ENCODE results near the gene POU6F2.

DNA sequence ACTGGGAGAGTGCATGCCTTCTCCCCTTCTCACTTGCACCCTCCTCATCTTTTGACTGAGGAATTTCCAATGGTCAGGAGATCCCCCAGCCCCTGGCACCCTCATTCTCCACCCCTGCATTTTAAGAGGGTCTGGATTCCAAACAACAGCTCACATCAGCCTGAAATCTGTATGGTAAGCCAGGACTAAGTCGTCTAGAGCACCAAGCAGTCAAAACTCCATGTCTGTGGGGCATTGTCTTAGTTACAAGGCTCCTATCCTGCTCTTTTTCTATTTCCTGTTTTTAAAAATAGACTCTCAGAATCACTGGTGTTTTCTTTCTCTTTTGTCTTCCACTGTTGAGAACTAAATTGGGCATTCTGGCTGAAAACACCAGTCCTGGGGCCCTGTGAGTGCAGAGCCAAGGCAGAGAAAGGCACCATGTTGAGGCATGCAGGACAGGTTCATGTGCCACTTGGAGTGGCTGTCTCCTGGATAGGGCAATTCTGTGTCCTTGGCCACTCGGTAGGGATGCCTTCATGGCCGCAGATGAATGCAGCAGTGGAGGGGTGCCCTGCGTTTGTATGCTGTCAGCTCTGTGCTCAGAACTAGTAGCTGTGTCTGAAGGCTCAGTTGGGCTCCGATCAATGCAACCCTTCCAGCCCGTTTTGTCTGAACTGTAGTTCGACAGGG lies 371.9 kb downstream of the POU6F2 start:
- TF ChIP-seq, protein P1, sequence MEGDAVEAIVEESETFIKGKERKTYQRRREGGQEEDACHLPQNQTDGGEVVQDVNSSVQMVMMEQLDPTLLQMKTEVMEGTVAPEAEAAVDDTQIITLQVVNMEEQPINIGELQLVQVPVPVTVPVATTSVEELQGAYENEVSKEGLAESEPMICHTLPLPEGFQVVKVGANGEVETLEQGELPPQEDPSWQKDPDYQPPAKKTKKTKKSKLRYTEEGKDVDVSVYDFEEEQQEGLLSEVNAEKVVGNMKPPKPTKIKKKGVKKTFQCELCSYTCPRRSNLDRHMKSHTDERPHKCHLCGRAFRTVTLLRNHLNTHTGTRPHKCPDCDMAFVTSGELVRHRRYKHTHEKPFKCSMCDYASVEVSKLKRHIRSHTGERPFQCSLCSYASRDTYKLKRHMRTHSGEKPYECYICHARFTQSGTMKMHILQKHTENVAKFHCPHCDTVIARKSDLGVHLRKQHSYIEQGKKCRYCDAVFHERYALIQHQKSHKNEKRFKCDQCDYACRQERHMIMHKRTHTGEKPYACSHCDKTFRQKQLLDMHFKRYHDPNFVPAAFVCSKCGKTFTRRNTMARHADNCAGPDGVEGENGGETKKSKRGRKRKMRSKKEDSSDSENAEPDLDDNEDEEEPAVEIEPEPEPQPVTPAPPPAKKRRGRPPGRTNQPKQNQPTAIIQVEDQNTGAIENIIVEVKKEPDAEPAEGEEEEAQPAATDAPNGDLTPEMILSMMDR (IDR thresholded peaks at IDR 0.05): no peak
- TF ChIP-seq ZFX (IDR thresholded peaks at IDR 0.05; ENCODE audit: borderline replicate concordance): no peak

Measured in 22Rv1 (cell line).